Ureter (tissue), 1 donor: ENCODE results near the gene POMGNT1. TPM values are rescaled to one million over a fixed set of nuclear protein-coding genes. Genes with fewer than 3 reads are reported as not detected.

ENCODE experiments used
- DNase-seq: peaks from one replicate; pipeline ENCODE4 v3.0.0-alpha.2; 2020; ENCODE audit warnings: low spot score
- total RNA-seq: library from RNA; stranded (reverse); gene quantifications from one replicate; pipeline ENCODE4 v1.2.4, GENCODE V29; 2023
- donor health status: DM: yes; HTN: yes; CAD: no.

Gene POMGNT1
- total RNA-seq, 1 donor from 2014 or later: 99.6 TPM

DNA sequence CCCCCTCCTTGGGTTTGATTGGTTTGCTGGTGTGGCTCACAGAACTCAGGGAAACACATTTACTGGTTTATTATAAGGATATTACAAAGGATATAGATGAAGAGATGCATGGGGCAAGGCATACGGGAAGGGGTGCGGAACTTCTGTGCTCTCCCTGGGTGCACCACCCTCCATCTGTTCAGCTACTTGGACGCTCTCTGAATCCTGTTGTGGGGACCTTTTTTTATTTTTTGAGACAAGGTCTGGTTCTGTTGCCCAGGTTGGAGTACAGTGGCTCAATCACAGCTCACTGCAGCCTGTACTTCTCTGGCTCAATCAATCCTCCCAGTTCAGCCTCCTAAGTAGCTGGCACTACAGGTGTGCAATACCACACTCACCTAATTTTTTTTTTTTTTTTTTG lies 12.3 kb upstream of the POMGNT1 start:
- no peak for DNase-seq

DNA sequence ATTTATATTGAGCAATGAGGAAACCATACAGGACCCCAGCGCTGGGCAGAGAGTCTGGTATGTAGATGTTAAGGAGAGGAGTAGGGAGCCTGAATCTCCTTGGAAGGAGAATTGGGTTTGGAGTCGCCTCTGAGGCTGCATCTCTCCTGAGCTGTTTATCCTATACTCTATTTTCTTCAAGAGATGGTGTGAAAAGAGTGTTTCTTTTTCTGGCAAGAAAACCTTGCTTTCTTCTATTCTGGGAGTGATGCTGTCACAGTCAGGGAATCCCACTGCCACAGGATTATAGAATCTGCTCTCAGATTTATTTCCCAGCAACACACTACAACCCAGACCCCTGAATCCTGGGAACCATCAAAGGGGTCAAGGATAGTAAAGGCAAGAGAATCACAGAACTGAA lies 8.2 kb upstream of the POMGNT1 start:
- no peak for DNase-seq

DNA sequence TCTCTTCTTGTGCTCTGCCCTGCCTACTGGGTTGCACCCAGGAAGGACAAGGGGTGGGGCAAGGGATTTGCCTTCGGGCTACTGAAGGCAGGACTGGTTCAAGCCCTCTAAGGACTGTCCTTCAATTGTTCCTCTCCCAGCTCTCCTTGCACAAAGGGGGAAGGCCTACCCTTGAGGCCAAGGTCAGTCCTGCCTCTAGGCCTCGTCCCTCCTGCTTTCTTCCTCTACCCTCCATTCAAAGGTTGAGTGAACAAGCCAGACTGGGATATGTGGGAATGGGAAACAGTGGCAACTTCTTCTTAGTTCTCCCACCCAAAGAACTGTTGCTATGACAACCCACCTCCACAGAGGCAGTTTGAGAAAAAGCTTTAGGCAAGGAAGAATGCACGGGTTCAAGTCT lies 7.6 kb upstream of the POMGNT1 start:
- no peak for DNase-seq

DNA sequence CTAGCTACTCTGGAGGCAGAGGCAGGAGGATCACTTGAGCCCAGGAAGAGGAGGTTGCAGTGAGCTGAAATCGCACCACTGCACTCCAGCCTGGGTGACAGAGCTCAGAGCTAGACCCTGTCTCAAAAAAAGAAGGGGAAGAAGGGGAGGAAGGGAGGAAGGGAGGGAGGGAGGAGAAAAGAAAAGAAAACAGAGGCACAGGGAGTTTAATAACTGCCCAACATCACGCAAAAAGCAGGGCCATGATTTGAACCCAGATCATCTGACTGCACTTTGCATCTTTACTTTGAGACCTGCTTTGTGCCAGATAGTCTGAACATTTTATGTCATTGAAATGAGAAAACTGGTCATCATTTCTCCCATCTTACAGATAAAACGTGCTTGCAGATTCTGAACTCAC lies 6.9 kb upstream of the POMGNT1 start:
- DNase-seq: no peak

DNA sequence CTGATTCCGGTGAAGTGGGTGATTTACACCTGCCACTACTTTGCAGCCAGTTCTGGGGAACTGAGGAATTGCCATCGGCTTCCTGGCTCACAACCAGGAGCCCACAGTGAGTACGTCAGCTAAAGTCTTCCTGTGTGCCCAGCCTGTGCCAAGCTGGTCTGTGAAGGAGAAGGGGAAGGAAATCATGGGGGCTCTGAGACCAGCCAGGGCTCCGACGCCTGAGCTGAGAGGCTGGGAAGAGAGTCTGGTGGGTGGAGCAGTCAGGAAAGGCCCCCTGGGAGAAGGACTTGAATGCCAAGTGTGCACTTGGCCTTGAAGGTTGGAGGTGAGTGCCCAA lies 6.1 kb upstream of the POMGNT1 start:
- DNase-seq: no peak

DNA sequence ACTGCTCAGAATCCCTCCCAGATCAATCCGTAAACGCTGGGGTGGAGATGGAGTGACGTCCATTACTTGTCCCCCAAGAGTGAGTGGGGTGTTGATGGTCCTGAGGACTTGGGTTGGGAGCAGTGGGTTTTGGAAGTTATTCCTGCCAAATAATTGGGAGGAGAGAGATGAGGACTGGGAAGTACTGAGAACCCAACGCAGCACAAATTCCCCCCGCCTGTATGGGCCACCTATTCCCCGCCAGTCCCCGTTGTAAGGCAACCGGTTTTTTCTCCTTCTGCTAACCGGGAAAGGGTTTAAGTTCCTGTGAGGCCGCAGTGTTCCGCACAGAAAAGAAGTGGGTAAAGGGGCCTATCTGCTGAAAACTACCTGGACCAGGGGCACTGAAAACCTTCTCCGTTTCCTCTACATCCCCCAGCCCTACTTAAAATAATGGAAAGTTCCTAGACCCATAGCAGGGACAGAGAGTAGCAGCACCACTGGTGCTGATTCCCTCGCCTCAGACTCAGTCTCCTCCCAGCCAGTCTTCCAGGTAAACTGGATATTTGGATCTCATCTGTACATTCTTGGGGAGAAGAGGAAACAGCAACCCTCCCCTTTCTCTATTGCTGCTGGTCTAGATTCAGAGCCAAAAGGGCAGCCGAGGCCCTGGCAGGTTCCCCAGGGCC lies 5.6 kb upstream of the POMGNT1 start:
- no peak for DNase-seq

DNA sequence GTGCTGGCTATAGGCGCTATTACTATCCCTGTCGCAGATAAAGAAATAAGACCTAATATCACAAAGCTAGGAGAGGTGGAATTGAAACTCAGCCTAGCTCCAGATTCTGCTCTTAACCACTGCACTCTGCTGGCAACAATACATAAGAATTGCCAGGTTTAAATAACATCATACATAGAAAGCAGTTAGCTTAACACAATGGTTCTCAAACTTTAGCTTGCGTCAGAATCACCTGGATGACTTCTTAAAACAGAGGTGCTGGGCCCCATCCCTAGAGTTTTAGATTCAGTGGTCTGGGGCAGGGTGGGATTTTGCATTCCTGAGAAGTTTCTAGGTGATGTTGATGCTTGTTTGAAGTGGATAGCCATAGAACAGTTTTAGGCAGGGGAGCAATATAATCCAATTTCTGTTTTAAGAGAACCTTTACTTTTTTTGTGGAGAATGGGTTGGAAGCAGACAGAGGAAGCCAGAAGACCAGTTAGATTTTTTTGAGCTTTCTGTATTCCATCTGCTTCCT lies 1.1 kb upstream of the POMGNT1 start:
- DNase-seq: no peak

DNA sequence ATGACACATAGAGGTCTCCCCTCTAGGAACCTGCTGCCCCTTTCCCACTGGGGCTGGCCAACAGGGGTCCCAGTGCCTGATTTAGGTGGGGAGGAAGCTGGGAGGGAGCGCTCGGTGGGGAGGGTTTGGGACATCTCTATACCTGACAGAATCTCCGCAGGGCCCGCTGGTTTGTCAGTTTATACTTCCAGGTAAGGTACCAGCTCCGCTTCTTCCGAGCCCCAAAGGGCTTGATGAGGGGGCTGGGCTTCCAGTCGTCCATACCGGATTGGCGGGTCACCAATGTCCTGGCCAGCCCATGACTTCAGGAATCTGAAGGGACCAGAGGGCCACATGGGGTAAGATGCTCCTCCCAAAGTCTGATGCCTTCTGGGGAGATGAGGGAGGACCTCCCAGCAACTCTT lies 672 bp downstream of the POMGNT1 start:
- DNase-seq: no peak

DNA sequence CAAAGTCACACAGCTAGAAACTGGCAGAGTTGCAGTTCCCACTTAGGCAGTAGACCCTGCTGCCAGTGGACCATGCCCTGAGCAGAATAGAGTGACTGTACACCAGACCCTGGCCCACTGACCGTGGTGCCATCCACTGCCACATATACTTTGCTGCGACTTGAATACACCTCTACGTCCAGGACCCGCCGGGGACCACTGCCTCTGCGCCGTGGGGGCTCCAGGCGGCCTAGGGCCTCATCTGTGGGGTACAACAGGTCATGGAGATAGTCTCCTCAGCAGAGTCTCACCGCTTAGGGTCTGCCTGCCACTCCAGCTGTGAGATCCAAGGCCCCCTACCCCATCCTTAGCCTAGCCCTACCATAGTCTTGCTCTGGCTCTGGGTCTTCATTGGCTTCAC lies 1.6 kb downstream of the POMGNT1 start:
- DNase-seq: no peak

DNA sequence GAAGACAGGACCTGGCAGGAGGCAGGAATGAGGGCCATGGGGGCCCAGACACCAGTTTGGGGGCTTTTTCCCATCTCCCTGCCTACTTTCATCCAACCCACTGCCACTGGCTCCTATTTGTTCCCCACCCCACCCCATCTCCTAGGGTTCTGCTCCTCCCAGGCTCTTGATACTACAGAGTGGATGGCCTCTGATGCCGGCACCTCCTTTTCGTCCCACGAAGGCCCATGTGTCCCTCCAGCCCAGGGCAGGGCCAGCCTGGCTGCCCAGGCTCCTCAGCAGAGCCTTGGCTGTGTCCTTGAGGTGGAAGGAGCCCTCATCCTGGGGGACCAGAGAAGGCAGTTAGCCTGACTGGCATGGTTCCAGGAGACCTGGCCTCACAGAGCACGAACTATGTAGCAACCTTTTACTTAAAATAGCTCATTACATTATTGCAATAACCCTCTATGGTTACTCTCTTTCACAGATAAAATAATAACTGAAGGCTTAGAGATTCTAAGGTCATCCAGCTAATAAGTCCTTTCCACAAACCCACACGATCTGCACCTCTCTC lies 3.5 kb downstream of the POMGNT1 start:
- no peak for DNase-seq

DNA sequence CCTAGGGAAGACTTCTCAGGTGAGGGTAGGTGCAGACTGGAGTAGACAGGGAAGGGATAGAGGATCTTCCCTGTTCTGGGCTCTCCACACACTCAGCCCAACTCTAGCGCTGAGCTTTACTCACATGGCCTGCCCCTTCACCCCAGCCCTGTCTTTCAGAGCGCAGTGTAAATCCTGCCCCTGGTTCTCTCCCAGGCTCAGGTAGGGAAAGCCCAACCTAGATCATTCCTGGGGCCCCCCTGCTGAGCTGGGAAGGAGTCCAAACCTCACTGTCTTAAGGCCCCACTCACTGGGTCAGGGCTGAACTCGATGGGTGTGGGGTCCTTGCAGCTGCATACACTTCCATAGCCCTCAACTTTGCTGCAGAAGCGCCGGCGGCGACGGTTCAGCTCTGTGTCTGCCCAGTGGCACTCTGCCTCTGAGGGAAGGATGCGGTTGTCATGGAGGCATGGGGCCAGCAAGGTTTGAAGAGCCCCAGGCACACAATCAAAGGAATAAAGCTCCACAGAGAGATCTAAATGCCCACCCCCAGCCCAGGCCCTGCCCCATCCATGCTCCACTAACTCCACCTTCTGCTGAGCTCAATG lies 4.2 kb downstream of the POMGNT1 start:
- DNase-seq: no peak

DNA sequence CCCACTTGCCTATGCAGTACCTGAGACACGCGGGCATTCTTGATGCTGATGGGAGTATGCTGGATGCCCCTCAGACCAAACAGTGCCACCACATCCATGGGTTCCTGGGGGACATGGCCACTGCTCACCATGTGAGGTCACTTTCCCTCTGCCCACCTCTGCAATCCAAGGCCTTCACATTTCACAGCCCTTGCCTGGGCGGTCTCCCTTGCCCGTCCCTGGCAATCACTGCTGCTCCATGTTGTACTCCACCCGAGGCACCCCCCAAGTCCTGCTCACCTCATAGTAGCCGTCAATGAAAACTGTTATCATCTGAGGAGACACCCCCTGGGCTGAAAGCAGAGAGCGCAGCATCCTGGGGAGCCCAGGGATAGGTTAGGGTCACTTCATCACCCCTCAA lies 4.9 kb downstream of the POMGNT1 start:
- no peak for DNase-seq

DNA sequence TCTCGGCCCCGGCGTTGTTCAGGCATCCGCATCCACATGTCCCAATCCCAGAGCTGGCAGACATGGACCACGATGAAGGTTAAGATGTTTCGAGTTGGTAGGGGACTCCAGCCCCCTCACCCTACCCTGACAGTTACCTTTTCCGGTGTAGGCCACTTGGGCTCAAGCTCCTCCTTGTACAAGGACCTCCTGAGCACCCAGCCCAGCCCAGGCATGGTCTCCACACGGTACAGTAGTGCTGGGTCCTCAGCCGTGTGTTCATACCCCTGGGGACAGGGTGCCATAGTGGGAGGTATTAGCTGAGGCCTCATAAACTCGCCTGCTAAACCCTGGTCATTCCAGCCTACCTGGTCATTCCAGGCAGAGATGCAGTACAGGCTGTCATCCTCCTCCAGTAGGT lies 6.1 kb downstream of the POMGNT1 start:
- DNase-seq: no peak

DNA sequence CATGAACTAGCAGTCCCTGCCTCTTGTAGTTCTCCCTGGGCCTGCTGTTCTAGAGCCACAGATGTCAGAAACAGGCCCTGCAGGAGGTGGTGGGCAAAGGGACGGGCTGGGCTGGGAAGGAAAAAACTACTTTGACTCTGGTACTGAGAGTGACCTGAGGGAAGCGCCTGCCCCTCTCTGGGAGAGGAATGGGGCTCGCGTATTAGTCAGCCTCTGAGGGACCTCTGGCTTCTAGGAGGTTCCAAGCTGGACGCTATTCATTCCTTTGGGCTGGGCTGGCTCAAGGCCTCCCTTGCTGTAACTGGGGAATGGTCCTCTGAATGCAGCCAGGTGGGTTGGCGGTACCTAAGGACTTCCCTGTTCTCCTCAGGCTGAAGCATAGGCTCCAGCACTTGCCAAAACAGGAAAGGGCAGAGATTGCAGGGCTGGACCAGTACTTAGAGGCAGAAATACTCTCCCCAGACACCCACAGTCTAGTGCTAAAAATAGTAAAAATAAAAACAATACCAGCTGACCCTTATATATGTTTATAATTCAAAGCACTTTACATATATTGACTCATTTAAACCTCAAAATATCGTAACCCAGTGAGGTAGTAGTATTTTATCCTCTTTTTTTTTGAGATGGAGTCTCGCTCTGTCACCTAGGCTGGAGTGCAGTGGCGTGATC lies 7.1 kb downstream of the POMGNT1 start:
- no peak for DNase-seq

DNA sequence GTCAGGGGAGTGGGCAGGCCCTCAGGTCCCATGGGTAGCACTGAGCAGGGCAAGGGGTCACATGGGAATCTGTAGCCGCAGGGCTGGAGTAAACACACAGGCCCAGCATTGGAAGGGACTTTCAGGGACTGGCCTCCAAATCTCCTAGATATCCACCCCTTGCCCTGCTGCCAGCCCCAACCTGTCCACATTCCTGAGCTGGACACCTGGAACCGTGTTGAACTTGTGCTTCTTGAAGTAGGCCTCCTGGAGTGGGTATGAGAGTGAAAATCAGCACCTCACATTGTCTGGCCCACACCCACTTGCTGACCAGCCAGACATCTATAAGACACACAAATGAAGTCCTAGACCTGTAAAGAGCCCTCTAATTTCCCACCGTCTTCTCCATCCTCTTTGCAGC lies 7.7 kb downstream of the POMGNT1 start:
- DNase-seq: no peak

DNA sequence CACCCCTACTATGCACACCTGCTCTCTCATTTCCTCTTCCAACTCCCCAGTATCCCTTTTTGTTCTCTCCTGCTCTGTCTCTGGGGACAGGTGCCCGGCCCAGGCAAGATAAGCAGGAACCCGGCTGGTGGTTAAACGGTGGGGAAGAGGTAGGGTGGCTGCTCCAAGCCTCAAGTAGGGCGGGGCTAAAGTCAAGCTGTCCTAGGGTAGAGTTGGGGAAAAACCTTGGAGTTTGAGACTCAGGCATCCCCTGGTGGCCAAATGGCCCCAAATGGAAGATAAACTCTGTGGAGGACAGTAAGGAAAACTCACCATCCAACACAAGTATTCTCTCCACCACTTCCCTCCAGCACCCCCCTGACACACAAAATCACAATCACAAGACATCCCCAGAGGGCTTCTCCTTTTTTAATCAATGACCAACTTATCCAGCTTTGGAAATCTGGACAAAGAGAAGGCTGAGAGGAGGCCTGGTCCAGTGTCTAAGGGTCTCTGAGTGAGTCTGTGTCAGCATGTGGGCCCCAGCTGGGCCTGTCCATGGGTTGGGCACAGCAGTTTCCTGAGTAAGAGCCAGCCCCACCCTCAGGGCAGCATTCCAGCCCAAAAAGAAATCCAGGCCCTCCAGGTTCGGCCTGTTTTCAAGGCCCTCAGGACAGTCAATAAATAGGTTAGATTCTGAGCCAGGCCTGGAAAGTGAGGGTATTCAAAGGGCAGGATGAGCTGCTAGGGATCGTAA lies 9.8 kb downstream of the POMGNT1 start:
- DNase-seq: no peak

DNA sequence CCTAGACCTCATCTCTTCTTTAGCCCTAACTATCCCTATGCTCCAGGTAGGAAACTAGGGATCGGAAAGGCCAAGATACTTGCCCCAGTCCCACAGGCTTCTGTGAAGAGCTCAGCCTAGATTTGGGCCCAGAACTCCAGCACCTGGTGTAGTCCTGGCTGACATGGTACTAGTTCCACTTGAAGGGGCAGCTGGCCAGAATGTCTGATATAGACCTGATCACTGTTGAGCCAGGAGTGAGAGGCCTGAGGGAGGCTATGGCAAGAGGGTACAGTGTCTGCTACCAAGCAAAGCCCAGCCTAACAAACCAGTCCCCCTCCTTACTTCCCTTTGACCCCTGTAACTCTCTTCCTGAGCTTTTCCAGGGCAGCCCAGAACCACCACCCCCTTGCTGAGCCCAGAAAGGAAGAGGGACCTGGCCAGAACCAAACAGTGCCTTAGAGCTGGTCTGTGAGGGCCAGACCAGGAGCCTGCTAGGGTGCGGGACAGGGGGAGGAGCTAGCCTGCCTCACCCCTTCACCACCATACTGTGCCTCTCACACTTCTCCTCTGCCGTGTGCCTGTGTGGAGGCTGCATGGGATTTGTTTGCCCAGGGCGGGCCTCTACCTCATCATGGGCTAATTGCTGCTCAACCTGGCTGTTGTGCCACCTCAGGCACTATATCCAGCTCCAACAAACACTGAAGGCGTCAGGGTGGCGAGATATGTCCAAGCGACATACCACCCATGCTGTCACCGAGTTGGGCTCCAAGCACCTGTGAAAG lies 10.9 kb downstream of the POMGNT1 start:
- DNase-seq: no peak

DNA sequence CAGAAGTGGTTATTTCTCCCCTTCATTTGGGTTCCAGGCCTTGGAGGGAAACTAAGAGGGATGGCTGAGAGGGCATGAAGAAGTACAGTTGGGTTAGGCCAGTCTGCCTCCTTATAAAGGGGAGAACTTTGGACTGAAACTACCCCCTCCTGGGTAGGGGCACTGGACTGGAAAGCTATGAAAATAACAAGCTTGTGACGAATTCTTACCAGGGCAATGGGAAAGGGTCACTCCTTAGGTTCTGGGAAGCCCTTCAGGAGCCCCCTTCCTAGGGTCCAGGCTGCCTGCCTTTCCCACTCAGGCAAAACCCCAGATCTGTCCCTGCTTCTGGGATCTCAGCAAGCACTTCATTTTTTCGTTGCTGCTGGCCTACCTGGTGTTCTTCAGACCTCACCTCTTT lies 12.2 kb downstream of the POMGNT1 start:
- no peak for DNase-seq

DNA sequence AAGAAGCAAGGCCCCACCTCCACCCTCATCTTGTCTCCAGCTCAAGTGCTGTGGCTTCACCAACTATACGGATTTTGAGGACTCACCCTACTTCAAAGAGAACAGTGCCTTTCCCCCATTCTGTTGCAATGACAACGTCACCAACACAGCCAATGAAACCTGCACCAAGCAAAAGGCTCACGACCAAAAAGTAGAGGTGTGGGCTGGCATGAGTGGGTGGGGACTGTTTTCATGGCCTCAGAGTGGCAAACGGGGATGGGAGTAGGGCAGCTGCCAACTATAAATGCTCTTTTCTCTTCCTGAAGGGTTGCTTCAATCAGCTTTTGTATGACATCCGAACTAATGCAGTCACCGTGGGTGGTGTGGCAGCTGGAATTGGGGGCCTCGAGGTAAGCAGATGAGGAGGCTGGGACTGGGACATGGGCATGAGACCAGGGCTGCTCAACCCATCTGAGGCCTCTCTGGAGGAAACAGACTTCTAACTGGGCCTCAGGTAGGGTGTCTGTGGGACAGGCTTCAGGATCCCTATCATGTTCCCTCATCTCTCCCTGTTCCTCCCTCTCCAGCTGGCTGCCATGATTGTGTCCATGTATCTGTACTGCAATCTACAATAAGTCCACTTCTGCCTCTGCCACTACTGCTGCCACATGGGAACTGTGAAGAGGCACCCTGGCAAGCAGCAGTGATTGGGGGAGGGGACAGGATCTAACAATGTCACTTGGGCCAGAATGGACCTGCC lies 13.1 kb downstream of the POMGNT1 start:
- DNase-seq: no peak

DNA sequence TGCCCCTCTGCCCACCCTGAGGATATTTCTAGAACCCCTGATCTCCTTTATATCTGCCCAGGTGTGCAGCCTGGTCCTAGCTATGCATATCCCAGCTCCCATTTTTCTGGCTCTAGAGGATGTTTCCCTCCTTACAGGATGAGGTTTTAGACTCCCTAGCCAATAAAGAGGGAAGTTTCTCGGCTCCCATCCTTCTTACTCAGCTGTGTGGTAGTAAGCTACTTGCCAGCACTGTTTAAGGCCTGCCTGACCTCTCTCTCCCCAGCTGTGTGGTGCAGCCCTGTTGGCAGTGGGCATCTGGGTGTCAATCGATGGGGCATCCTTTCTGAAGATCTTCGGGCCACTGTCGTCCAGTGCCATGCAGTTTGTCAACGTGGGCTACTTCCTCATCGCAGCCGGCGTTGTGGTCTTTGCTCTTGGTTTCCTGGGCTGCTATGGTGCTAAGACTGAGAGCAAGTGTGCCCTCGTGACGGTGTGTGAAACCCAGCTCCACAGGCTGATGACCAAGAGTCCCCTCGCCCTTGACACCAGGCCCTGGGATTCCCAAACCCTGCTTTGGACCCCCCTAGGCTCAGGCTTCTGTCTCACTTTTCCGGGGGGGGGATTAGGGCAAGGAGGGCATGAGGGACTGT lies 14.2 kb downstream of the POMGNT1 start:
- DNase-seq: no peak
